ENCODE results near the gene ANO2.
"Not testable (repeated sequence)": the region's sequence is repeated elsewhere in the genome, so short reads cannot be mapped to it uniquely, and the experiment has no call there.

The ANO2 gene

DNA sequence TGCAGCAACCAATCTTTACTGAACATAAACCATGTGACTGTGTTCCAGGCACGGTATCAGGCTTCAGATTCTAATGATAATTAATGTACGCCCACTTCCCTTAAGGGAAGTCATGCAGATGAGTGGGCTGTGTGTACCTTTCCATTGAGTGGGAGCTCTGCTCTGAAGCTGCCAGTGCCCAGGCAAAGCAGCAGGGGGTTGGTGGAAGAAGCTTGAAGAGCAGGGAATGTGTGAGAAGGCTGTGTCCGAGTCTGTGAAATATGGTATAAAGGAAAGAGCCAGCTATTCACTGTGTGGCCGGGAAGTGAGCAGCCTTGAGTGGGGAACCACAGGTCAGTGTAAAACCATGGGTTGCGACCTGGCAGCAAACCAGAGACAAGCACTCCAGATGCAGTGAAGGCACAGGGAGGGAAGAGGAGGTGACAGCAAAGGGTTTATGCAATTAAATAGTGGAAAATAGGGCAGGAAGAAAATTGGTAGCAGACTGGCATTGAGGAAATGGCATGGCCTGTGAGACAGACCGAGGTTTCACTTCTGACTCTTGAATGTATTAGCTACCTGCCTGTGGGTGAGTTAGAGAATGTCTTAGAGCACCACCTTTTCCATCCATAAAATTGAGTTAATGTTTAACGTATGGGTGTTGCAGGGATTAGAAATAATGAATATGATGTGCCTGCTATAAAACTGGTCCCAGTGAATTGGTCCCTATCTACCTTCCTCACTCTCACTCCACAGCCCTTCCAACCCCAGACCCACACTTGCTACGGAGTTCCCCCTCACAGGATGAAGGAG is 396.7 kb downstream of the ANO2 start:
- no peak overlapping the region for H3K4me3 ChIP-seq (ENCODE audit: low read depth, low read length)
- TF ChIP-seq, protein P1, sequence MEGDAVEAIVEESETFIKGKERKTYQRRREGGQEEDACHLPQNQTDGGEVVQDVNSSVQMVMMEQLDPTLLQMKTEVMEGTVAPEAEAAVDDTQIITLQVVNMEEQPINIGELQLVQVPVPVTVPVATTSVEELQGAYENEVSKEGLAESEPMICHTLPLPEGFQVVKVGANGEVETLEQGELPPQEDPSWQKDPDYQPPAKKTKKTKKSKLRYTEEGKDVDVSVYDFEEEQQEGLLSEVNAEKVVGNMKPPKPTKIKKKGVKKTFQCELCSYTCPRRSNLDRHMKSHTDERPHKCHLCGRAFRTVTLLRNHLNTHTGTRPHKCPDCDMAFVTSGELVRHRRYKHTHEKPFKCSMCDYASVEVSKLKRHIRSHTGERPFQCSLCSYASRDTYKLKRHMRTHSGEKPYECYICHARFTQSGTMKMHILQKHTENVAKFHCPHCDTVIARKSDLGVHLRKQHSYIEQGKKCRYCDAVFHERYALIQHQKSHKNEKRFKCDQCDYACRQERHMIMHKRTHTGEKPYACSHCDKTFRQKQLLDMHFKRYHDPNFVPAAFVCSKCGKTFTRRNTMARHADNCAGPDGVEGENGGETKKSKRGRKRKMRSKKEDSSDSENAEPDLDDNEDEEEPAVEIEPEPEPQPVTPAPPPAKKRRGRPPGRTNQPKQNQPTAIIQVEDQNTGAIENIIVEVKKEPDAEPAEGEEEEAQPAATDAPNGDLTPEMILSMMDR (conservative IDR thresholded peaks at IDR 0.05; ENCODE audit: low read depth, low read length) = no peak
- no peak for DNase-seq (ENCODE audit: low read depth)

DNA sequence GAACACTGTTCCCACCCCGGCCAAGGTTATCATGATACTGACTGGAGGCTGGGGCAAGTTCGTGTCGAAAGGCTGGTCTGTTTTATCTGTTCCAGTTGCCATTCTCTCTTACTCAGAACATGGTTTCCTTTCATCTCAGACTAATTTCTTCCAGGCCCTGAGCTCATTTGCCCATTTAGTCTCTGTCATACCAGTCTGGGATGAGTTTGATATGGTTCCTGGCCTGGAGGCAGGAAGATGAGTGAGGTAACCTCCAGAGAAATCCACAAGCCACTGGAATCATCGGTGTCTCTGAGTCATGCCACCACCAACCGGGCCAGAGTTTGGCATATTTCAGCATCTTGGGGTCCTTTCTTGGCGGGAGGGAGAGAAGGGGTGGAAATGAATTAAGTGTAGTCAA is 398.4 kb downstream of the ANO2 start:
- no peak overlapping the region for H3K4me3 ChIP-seq (ENCODE audit: low read depth, low read length)
- TF ChIP-seq, protein P1 (conservative IDR thresholded peaks at IDR 0.05; ENCODE audit: low read depth, low read length) = no peak
- no peak for DNase-seq (ENCODE audit: low read depth)

DNA sequence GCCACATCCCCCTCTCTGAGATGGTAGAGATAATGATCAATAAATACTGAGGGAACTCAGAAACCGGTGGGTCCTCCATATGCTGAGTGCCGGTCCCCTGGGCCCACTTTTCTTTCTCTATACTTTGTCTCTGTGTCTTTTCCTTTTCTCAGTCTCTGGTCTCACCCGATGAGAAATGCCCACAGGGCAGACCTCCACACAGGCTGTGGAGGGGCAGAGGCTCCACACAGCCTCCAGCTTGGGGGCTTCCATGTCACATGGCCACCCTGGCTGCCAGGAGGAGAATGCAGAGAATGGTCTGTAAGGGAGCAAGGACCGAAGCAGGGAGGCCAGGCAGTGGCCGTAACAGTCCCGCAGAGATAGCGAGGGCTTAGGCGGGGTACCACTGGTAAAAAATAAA is 407.3 kb downstream of the ANO2 start:
- TF ChIP-seq, protein P1 (conservative IDR thresholded peaks at IDR 0.05; ENCODE audit: low read depth, low read length) = no peak
- DNase-seq (ENCODE audit: low read depth) = no peak
- H3K4me3 ChIP-seq (ENCODE audit: low read depth, low read length) = no peak overlapping the region

DNA sequence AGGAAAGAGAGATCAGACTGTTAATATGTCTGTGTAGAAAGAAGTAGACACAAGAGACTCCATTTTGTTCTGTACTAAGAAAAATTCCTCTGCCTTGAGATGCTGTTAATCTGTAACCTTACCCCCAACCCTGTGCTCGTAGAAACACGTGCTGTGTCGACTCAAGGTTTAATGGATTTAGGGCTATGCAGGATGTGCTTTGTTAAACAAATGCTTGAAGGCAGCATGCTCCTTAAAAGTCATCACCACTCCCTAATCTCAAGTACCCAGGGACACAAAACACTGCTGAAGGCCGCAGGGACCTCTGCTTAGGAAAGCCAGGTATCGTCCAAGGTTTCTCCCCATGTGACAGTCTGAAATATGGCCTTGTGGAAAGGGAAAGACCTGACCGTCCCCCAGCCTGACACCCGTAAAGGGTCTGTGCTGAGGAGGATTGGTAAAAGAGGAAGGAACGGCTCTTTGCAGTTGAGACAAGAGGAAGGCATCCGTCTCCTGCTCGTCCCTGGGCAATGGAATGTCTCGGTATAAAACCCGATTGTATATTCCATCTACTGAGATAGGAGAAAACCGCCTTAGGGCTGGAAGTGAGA is 407.9 kb downstream of the ANO2 start:
- H3K4me3 ChIP-seq (ENCODE audit: low read depth, low read length) = not testable (repeated sequence)

DNA sequence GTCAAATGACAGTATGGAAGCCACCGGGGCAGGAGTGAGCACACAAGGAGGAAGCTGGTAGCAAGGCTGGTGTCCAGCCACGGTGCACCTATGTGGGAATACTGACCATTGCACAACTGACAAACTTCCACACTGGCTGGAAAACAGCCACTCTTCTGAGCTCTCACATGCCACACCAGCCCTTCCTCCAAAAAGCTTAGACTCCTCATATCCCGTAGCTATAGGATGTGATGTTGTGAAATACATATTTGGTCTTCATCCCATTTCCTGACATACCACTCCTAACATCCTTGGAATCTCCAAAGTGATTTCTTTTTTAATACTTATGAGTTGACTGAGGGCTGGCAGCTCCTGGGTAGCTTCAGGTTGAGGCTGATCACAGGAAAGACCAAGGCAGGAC is 409.5 kb downstream of the ANO2 start:
- no peak for DNase-seq (ENCODE audit: low read depth)
- TF ChIP-seq, protein P1 (conservative IDR thresholded peaks at IDR 0.05; ENCODE audit: low read depth, low read length) = no peak
- no peak overlapping the region for H3K4me3 ChIP-seq (ENCODE audit: low read depth, low read length)

More for the DNA sequence above, 407.9 kb downstream of the ANO2 start:
- DNase-seq (ENCODE audit: low read depth) = not testable (repeated sequence)

DNA sequence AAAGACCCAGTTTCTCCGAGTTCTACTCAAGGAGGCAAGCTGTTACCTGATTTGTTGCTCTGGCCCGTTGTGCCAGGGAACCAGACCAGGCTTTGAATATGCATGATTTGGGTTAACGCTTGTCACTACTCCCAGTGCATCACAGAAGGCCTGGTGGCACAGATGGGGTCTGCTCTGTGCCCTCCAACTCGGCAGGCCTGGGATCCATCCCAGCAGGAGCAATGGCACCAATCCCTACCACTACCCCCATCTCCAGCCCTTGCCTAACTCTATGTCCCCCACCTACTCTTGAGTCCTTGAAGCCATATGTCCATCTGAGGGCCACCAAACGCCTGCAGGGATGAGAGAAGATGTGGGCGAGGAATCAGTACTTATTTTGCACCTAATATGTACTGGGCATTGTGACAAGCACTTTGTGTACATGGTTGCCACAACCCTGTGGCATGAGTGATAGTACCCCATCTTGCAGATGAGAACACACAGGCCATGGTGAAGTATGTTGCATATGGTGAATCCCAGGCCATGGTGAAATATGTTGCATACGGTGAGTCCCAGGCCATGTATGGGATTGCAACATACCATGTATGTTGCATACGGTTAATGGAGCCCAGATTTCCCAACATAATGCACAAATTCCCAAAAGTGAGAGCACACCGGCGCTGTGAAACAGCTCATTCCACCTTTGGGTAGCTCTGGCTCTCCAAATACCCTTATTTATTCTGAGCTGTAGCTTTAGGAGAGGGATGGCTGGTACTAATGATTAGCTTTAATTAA is 410.4 kb downstream of the ANO2 start:
- no peak overlapping the region for H3K4me3 ChIP-seq (ENCODE audit: low read depth, low read length)
- no peak for DNase-seq (ENCODE audit: low read depth)
- TF ChIP-seq, protein P1 (conservative IDR thresholded peaks at IDR 0.05; ENCODE audit: low read depth, low read length) = no peak

DNA sequence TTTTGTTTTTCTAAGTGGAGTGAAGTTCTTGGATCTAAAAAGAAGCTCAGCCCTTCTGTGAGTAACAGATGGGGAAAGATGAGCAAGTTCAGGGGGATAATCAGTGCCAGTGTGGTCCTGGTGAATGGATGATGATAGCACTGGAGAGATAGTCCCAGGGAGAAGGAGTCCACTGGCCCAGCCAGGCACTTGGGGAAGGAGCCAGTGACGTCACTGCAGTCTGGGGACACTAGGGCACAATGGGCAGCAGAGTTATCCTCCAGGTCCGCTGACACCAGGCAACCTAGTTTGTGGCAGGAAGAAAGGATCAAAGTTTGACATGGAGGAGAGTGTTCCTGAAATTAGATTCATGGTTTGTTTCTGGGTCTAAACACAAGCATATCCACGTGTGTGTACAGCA is 411.7 kb downstream of the ANO2 start:
- TF ChIP-seq, protein P1 (conservative IDR thresholded peaks at IDR 0.05; ENCODE audit: low read depth, low read length) = no peak
- no peak for DNase-seq (ENCODE audit: low read depth)
- H3K4me3 ChIP-seq (ENCODE audit: low read depth, low read length) = no peak overlapping the region

Data from choroid plexus epithelial cell (primary cell).